K562 (cell line): ENCODE data around the gene MED15. TPM values are rescaled to one million over a fixed set of nuclear protein-coding genes. Genes with fewer than 3 reads are reported as not detected.

Experiments
- ARHGAP35 ChIP-seq: fragments of 450-650 bp; IDR thresholded peaks from 2 replicates; pipeline ENCODE4 v1.6.1; 2018; ENCODE audit not compliant: partially characterized antibody
- CBX2 ChIP-seq: fragments of 200-600 bp; sonication (generic); IDR thresholded peaks from one replicate; pipeline ENCODE4 v1.6.1; 2012; ENCODE audit warnings: mild to moderate bottlenecking, low read length, inconsistent platforms; ENCODE audit not compliant: insufficient read depth, poor library complexity, severe bottlenecking
- ERF ChIP-seq: fragments of 450-650 bp; formaldehyde crosslinking; IDR thresholded peaks from 2 replicates; pipeline ENCODE4 v1.4.0; 2020; ENCODE audit warnings: mild to moderate bottlenecking, mixed read lengths
- MAFG ChIP-seq: fragments of 450-650 bp; conservative IDR thresholded peaks from 2 replicates; pipeline ENCODE4 v1.6.1; 2016; ENCODE audit warnings: missing genetic modification characterization, missing compliant biosample characterization
- MEF2A ChIP-seq: IDR thresholded peaks from 2 replicates; pipeline ENCODE4 v1.6.1; 2011; ENCODE audit warnings: low read depth, mild to moderate bottlenecking, low read length, moderate library complexity; ENCODE audit not compliant: control insufficient read depth
- RCOR1 ChIP-seq, 2 experiments: IDR thresholded peaks; 2 replicates each; pipeline ENCODE4 v1.6.1; 2012; ENCODE audit warnings: low read depth in 2 of 2, low read length in 2 of 2, borderline replicate concordance in 1 of 2, improper control_type of control experiment in 1 of 2
- SRF ChIP-seq, 2 experiments: fragments of 250-450, 450-650 bp in 1 of 2; sonication (Bioruptor Pico) in 1 of 2; sonication (generic) in 1 of 2; formaldehyde crosslinking; IDR thresholded peaks; 2 replicates each; pipeline versions ENCODE4 v1.5.0 to v1.5.1; 2020 to 2022; ENCODE audit warnings: mild to moderate bottlenecking in 1 of 2, missing genetic modification reagents in 1 of 2
- TCF7 ChIP-seq: sonication (generic); IDR thresholded peaks from 2 replicates; pipeline ENCODE4 v1.6.1; 2016; ENCODE audit warnings: antibody characterized with exemption, borderline replicate concordance
- TRIM25 ChIP-seq: fragments of 450-650 bp; IDR thresholded peaks from 2 replicates; pipeline ENCODE4 v1.7.0; 2016; ENCODE audit warnings: borderline replicate concordance
- ZFP30 ChIP-seq: fragments of 250-450 bp; sonication (Bioruptor Pico); IDR thresholded peaks from 2 replicates; pipeline ENCODE4 v1.8.0; 2022; ENCODE audit warnings: moderate library complexity, mild to moderate bottlenecking, inconsistent platforms, borderline replicate concordance
- ZNF143 ChIP-seq: sonication (generic); formaldehyde crosslinking; IDR thresholded peaks from 2 replicates; pipeline ENCODE4 v1.9.0; 2022; ENCODE audit warnings: mild to moderate bottlenecking, missing genetic modification reagents
- ZNF217 ChIP-seq: sonication (generic); formaldehyde crosslinking; IDR thresholded peaks from 2 replicates; pipeline ENCODE4 v1.8.0; 2022; ENCODE audit warnings: mild to moderate bottlenecking, missing genetic modification reagents
- ZNF785 ChIP-seq: fragments of 250-450 bp; sonication (Bioruptor Pico); IDR thresholded peaks from 2 replicates; pipeline ENCODE4 v1.4.0; 2020; ENCODE audit warnings: mild to moderate bottlenecking
- polyA plus RNA-seq, 8 experiments: library from polyadenylated mRNA; depleted of rRNA in 4 of 8; stranded (reverse) in 5 of 8; unstranded in 3 of 8; fragments of >200 nt; fragmentation: Nextera tagmentation in 2 of 8; fragmentation: Illumina TruSeq in 1 of 8; extraction: Ambion mirVana in 2 of 8; extraction: Trizol in 1 of 8; gene quantifications; 2 replicates each; pipeline versions ENCODE4 v1.2.1 to v1.2.3, GENCODE V29; 2011 to 2014; ENCODE audit warnings: inconsistent platforms in 1 of 8, missing spikeins in 1 of 8
- total RNA-seq, 7 experiments: library from RNA; depleted of rRNA in 6 of 7; stranded (reverse); fragments of >200 nt in 6 of 7; fragmentation: Illumina TruSeq in 2 of 7; extraction: Trizol in 2 of 7; gene quantifications; 2 replicates each; pipeline versions ENCODE4 v1.2.1 to v1.2.3, GENCODE V29; 2011 to 2021; ENCODE audit warnings: low replicate concordance in 1 of 7
- TF ChIP-seq, protein P1 (sequence below): fragments of 250-450 bp; sonication (Bioruptor Pico); IDR thresholded peaks from 2 replicates; pipeline ENCODE4 v1.8.0; 2022; ENCODE audit warnings: inconsistent platforms, mild to moderate bottlenecking, moderate library complexity, borderline replicate concordance

The MED15 gene
- total and polyA plus RNA-seq, 9 of the 15 experiments (the other 6 are each of a cell fraction or from before 2014, with no cell fraction given): 4.0 to 271 (median 60.1) TPM

DNA sequence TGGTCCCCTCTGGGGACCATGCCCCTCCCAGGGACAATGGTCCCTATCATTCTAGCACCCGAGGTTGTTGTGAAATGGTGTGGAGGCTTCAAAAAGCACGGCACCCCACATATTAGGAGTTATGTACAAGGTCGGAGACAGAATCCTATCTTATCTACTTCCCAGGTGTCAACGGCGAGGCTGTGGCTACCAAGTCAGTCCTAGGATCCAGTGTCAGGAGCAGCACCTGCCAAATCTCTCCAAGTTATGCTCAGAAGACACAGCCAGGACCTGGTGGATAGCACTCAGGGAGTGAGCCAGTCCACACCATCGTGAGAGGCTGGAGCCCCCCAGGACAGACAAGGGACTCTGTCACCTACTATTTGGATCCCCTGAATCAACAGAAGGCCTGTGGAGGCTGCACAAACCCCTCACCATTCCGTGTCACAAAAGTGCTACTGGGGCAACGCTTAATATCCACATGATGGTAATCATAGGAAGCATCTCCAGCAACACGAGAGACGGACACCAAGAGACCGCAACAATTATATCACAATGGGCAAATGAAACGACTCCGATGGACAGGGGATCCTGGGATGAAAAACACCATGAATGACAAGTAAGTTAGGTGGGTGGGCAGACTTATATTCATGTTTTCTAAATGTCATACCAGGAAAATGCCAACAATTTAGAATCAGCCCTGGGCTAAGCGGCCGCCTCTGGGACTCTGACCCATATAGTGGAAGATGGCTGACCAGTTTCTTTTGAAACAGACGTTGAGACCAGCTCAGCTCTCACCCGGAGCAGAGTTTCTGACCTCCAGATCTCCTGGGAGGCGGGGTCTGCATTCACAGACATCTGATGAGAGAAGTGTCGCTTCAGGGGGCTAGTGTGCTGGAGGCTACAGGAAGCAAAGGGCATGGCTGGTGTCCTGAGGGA is 108.4 kb downstream of the MED15 start (continued):
- TF ChIP-seq ZNF785 (no peak), ERF (CRISPR knock-in tag) (no peak), ARHGAP35 (no peak), MEF2A (no peak), MAFG (tag) (no peak), RCOR1 (IDR thresholded peaks at IDR 0.05; ENCODE audit: borderline replicate concordance in 1 of 2, low read depth in 2 of 2, low read length in 2 of 2) (0 out of 4 replicates have a peak, but pooled peaks of 1 of the 2 experiments have one; percentile 38), ZNF217 (CRISPR knock-in tag) (0 out of 2 replicates have a peak, but pooled peaks have one; percentile 25), ZNF143 (CRISPR knock-in tag) (no peak), TRIM25 (no peak), SRF (CRISPR knock-in tag; IDR thresholded peaks at IDR 0.05) (0 out of 4 replicates have a peak, but pooled peaks of 1 of the 2 experiments have one; percentile 27), TCF7 (no peak), CBX2 (peak; percentile 99), ZFP30 (CRISPR knock-in tag) (no peak)
- TF ChIP-seq, protein P1, sequence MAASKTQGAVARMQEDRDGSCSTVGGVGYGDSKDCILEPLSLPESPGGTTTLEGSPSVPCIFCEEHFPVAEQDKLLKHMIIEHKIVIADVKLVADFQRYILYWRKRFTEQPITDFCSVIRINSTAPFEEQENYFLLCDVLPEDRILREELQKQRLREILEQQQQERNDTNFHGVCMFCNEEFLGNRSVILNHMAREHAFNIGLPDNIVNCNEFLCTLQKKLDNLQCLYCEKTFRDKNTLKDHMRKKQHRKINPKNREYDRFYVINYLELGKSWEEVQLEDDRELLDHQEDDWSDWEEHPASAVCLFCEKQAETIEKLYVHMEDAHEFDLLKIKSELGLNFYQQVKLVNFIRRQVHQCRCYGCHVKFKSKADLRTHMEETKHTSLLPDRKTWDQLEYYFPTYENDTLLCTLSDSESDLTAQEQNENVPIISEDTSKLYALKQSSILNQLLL (CRISPR knock-in tag): no peak; the same call in 1 of the 2 replicates
